ELF-1 (cell line): ENCODE data around the gene ABCB9.

Source experiments
- DNase-seq: peaks from one replicate; pipeline ENCODE4 v3.0.0-alpha.2; 2016; ENCODE audit warnings: low read depth, low spot score

ABCB9 gene

GRCh38 chr12:122994781-122995502 is 28.7 kb upstream of the ABCB9 start:
- no peak for DNase-seq

DNA sequence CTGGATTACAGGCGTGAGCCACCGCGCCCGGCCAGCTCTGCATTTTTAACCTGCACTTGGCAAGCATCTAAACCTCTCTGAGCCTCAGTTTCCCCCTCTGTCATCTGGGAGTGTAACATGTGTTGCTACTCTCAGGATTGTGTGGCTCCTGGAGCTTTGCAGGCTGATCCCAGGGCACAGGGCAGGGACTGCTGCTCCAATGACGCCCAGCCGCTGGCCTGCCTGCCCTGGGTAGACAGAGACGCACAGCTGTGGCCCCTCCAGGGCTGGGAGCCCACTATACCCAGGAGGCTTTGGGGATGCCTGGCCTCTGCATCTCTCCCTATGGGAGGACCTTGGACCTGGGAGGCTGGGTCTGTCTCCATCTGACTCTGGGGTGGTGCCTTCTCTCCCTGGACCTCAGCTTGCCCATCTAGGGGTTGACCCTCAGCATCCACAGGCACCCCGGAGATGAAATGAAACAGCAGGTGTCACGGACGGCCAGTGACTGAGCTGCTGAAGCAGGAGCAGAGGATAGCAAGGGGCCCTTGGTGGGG is 27.9 kb upstream of the ABCB9 start:
- DNase-seq = no peak

- no peak for DNase-seq
These were observed 26.1 kb upstream of the ABCB9 start for GRCh38 chr12:122992386-122992785.

DNA sequence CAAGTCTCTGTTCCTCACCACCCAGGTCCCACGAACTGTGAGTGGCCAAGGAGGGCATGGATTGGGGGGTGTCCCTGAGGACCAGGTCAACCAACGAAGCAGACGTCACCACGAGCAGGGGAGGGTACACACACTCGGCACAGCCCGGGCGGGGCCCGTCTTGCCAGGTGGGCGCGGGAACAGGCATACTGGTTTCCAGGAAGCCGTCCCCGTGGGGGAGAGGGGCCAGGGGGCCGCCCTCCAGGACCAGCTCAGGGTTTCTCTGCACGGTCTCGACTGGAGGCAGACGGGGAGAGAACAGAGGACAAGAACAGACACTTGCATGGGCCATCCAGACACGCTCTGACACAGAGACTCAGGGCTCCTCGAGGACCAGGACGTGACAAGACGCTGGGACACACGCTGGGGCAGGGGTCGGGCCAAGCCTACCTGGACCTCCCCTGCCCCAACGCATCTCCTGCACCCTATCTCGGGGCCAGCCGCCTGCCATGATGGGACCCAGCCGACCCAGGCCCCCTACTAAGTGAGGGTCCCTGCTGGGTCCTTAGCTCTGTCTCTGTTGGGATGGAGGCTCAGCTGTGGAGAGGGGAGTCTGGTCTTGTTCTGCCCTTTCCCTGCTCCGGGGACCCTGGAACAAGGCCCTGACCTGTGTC is 25.5 kb upstream of the ABCB9 start:
- DNase-seq = no peak

- no peak for DNase-seq
These were observed 24.8 kb upstream of the ABCB9 start for GRCh38 chr12:122990961-122991622.

GRCh38 chr12:122990561-122990960 is 24.3 kb upstream of the ABCB9 start:
- DNase-seq = no peak

DNA sequence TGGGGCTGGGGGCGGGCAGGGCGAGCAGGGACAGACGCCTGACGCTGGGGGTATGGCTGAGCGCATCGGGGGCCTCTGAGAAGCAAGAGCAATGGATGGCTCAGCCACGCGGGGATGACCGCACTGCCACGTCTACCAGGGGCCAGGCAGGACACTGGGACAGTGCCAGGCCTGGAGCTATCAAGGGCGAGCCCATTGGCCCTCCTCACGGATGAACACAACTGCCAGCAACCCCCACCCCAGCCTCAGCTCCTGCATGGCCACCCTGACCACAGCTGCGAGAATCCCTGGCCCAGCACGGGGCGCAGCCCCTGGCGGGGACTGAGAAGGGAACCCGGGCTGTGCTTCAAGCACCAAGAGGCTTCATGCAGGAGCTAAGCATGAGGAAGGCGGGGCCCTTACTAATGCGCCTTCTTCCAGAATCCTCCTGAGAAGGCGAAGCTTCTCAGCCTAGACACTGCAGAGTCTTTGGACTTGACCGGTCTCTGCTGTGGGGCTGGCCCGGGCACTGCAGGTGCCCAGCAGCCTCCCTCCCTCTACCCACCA is 23.7 kb upstream of the ABCB9 start:
- no peak for DNase-seq

DNA sequence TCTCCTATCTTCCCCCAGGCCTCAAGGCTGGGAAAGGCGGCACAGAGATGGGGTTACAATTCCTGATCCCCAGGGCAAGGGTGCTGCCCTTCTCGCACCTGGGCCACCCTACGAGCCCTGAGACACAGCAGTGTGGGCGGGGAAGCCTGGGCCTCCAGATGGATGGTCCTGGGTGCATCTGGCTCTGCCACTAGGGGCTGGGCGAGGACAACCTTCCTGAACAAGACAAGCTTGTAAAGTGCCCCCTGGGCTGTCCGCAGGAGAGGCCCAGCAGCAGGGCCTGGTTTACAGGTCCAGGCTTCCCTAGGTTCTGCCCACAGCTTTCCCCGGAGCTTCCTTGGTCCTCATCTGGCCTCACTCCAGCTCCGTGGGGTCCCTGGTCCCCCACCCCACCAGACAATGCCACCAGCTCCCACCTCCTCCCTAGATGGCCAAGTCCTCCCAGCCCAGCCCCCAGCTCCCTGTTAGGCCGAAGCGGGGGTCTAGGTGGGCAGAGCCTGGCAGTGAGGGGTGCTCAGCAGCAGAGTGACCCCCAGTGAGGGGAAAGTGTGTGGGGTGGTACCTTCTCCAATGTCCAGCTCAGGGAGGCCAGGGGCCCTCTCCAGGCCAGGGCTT is 23.1 kb upstream of the ABCB9 start:
- DNase-seq = no peak

DNA sequence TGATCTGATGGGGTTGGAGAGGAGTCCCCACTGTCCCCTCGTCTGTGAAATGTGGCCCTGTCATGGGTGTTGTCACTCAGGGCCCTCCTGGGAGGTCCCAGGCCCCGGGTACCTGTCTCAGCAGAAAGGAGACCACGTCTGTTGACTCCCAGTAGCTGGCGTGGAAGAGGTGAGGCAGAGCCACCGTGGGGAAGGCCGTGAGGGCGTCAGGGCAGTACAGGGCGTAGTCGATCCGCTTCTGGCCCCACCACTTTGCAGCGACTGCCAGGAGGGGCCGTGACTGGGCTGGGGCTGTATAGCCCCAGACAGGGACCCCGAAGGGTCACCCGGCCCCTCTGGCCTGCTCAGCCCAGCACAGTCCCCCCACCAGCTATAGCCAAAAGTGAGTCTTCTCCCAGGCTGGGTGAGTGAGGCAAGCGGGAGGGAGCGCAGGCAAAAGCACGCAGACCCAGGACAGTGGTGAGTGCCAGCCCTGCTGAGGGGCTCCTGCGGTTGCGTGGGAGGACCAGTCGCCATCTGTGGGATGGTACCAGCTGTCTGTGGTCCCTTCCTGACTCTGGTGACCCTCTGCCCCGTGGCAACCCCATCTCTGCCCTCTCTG is 22.4 kb upstream of the ABCB9 start:
- DNase-seq = no peak

DNA sequence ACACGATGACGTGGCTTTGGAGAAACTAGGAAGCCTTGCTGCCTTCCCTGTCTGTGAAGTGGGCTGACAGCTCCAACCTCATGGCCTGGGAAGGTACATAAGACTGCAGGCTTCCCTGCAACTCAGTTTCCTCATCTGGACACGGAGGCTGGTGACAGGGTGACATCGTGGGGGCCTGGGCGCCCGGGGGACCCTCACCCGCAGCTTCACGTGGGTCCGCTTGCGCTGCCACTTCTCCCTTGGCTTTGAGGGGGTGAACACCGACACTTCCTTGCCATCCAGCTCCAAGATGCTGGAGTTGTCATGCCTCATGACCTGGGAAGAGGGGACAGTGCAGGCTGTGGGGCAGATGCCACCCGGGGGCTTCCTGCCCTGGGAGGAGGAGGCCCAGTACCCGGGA is 21.8 kb upstream of the ABCB9 start:
- DNase-seq = no peak

DNA sequence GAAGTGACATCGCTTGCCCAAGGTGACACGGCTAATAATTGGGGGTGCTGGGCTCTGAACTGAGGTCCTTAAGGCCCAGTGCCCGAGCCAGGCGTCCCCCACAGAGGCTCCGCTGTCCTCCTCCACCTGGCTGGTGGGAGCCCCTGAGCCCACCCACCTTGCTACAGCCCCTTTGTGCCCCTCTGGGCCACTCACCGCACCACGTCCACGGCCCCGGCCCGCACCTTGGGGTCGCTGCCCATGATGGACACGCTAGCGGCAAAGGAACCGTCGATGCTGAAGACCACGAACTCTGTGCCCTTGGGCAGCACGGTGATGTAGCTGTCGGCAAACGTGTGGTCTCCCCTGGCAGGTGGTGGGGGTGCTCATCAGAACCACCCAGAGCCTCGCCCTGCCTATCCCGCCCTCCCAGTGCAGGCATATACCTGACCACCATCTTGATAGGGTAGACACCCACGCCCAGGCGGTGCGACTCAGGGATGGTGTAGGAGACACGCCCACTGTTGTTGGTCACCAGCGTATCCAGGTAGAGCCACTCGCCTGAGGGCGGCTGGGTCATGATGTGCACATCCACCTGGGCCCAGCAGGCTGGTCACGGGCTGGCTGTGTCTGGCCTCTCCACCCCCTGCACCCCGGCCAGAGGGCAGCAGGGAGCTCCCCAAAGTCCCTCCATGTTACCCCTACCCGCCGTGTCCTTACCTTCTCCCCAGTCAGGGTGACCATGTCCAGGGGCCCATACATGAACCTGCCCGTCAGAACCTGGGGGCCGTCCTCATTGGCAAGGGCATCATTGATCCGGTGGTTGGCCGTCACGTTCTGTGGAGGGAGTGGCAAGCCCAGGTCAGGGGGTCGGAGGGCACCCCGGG is 21.1 kb upstream of the ABCB9 start:
- no peak for DNase-seq

DNA sequence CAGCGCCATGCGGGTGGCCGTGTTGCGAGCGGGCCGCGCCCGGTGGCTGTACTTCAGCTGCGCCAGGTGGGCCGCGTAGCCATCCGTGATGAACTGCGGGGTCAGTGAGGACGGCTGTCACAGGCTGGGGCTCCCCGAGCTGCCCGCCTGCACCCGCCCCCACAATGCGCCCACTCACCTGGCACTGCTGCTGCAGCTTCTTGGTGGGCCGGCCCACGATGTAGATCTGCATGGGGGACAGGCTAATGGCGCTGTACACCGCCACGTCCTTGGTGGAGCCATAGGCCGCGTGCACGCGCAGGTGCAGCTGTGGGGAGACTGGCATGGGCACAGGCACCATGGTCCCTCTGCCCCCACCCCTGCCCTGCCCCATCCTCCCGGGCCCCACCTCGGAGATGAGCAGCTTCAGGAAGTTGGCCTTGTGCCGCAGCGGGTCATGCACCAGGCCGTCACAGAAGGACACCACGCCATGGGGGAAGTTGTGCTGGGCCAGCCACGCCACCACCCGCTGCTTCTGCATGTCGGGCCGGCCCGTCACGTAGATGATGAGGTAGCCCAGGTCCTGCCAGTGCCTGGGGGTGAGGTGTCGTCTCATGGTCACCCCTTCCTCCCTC is 20.1 kb upstream of the ABCB9 start:
- no peak for DNase-seq

DNA sequence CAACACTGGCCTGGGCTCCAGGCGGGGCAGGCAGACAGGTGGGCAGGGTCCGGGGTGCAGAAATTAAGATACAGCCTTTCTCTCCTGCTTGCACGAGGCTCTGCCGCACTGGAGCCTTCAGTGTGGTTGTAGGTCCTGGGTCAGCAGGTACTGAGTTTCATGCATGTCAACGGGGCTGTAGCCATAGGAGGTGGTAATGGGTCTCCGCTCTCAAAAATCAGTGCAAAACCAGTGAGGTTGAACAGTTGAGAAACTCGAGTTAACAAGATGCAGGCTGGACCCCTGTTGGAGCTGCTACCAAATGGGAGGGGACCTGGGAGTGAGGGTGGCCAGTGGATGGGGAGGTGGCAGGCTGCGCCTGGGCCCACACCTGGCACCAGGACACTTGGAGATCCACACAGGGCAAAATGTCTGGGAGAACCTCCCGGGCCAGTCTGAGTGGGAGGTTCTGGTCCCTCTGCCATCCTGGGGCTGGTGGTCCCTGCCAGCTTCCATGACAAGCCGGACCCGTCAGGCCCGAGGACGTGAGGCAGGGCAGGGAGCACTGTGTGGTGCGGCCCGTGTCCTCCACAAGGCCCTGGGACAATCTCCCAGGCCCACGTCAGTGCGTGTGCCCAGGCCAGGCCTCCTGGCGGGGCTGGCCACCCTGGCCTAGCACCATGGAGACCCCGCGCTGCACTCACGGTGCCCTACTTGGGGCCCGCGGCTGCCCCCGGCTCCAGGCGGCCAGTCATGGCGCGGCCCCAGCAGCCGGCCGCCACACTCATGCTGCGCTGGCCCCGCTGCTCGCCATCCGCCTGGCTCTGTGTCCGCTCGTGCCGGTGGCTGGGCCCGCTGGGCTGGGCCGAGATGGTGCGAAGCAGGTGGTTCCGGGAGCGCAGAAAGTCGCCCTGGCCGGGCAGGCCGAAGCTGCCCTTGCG is 19.3 kb upstream of the ABCB9 start:
- no peak for DNase-seq

GRCh38 chr12:122984612-122985337 is 18.5 kb upstream of the ABCB9 start:
- DNase-seq = no peak

GRCh38 chr12:122983789-122984515 is 17.7 kb upstream of the ABCB9 start:
- DNase-seq = no peak

DNA sequence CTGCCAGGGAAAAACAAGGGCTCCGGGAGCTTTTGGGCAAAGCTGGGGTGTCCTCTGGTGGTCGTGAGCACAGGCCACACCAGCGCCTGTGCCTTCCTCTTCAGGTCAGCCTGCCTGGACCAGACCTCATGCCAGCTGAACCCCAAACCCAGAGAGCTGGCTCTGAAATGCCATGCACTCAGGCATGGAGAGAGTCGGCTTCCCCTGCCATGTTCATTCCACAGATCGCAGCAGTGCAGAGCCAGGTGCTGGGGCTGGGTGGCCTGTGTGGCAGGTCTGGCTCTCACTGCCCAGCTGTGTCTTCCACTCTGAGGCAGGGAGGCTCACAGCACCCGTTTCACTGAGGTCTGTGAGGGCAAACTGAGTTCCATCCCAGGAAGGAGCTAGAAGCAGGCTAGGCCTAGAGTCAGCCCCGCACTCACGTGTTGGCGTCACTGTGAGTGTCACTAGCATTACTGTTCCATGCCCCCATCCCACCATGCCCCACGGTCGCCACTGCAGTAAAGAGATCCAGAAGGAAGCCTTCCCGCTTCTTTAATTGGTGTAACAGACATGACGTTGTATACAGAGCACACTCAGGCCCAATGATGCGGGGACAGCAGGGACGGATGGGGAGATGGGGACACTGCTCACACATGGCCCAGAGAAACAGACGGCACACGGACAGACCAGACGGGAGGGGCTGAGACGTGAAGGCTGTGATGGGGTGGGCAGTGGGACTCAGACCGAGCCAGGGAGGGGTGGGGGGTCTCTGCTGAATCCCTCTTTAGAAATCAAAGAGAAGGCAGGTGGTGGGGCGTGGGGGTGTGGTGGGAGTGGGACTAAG is 16.9 kb upstream of the ABCB9 start:
- DNase-seq = no peak

DNA sequence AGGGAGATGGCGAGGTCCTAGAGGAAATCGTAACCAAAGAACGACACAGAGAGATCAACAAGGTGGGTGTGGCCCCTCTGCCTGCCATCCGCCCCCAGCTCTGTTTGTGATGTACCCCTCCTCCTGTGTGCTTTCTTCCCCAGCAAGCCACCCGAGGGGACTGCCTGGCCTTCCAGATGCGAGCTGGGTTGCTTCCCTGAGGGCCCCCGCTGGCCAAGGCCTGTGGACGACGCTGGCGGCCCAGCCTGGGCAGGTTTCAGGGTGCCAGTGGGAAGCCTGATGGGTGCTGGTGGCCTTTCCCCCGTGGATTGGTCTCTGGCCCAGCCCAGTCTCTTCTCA is 16.2 kb upstream of the ABCB9 start:
- no peak for DNase-seq
